ENCODE data around the gene TRAK1.

DNA sequence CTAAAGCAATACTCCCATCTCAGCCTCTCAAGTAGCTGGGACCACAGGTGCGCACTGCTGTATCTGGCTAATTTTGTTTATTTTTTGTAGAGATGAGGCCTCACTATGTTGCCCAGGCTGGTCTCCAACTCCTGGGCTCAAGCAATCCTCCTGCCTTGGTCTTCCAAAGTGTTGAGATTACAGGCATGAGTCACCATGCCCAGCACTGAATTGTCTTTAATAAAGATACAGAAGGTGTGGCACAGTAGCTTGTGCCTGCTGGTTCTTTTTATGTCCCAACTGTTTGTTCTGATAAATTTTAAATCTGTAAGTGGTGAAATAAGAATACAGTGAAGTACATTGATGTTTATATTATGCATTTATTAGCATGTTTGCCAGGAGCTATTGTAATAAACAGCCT, 20.6 kb upstream of the TRAK1 start:
- TF ChIP-seq POLR2A (IDR thresholded peaks at IDR 0.05; ENCODE audit: low read depth, low read length), result no peak
- TF ChIP-seq TAF1 (IDR thresholded peaks at IDR 0.05; ENCODE audit: borderline replicate concordance, low read depth, low read length), result no peak
